GM23338 (cell line): ENCODE measurements around the gene CMTR1. TPM values are rescaled to one million over a fixed set of nuclear protein-coding genes. Genes with fewer than 3 reads are reported as not detected.

Experiments
- ATAC-seq: fragments of 200-7000 bp; cut with Tn5 transposase; 3 replicates; pipeline ENCODE4 v1.9.1; 2020
- DNase-seq: peaks from one replicate; pipeline ENCODE4 v3.0.0-alpha.2; 2015; ENCODE audit warnings: low spot score
- H2AFZ ChIP-seq: fragments of 200-600 bp; sonication (generic); 2 replicates; pipeline ENCODE4 v1.8.0; 2016; ENCODE audit warnings: antibody characterized with exemption, mild to moderate bottlenecking, moderate library complexity
- H3F3A ChIP-seq: fragments of 200-600 bp; sonication (generic); replicated peaks from 2 replicates; pipeline ENCODE4 v1.8.0; 2017; ENCODE audit warnings: antibody characterized with exemption, mixed run types, low read depth
- H3K27ac ChIP-seq: fragments of 200-600 bp; sonication (generic); 2 replicates; pipeline ENCODE4 v1.6.1; 2016; ENCODE audit warnings: low read depth
- H3K27me3 ChIP-seq: fragments of 200-600 bp; sonication (generic); 2 replicates; pipeline ENCODE4 v1.8.0; 2016; ENCODE audit warnings: mild to moderate bottlenecking, mixed run types, moderate library complexity; ENCODE audit not compliant: insufficient read depth
- H3K36me3 ChIP-seq: fragments of 200-600 bp; sonication (generic); 2 replicates; pipeline ENCODE4 v1.8.0; 2016; ENCODE audit warnings: mild to moderate bottlenecking; ENCODE audit not compliant: insufficient read depth
- H3K4me1 ChIP-seq: fragments of 200-600 bp; sonication (generic); 2 replicates; pipeline ENCODE4 v1.8.0; 2016; ENCODE audit warnings: mild to moderate bottlenecking, moderate library complexity; ENCODE audit not compliant: insufficient read depth
- H3K4me2 ChIP-seq: fragments of 200-600 bp; sonication (generic); 2 replicates; pipeline ENCODE4 v1.7.1; 2017; ENCODE audit warnings: mixed run types
- H3K4me3 ChIP-seq: fragments of 200-600 bp; sonication (generic); 2 replicates; pipeline ENCODE4 v1.6.1; 2016; ENCODE audit warnings: mixed run types
- H3K79me2 ChIP-seq: fragments of 200-600 bp; sonication (generic); replicated peaks from 2 replicates; pipeline ENCODE4 v1.8.0; 2017; ENCODE audit warnings: mild to moderate bottlenecking; ENCODE audit not compliant: insufficient read depth
- H3K9me2 ChIP-seq: fragments of 200-600 bp; sonication (generic); 2 replicates; pipeline ENCODE4 v1.8.0; 2017; ENCODE audit not compliant: insufficient read depth
- H4K20me1 ChIP-seq: fragments of 200-600 bp; sonication (generic); replicated peaks from 2 replicates; pipeline ENCODE4 v1.8.0; 2017; ENCODE audit warnings: mild to moderate bottlenecking; ENCODE audit not compliant: insufficient read depth
- H3K27ac Mint-ChIP-seq: 2 replicates; pipeline ENCODE4 v1.8.0; 2020; ENCODE audit warnings: inconsistent platforms, mild to moderate bottlenecking, moderate library complexity, mixed read lengths
- H3K27me3 Mint-ChIP-seq: 3 replicates; pipeline ENCODE4 v1.8.0; 2022; ENCODE audit warnings: low read depth, mild to moderate bottlenecking, moderate library complexity, mixed read lengths, inconsistent platforms; ENCODE audit not compliant: insufficient read depth, poor library complexity
- H3K36me3 Mint-ChIP-seq: 3 replicates; pipeline ENCODE4 v1.8.0; 2021; ENCODE audit warnings: low read depth, mild to moderate bottlenecking, inconsistent platforms, moderate library complexity, mixed read lengths
- H3K4me1 Mint-ChIP-seq: 3 replicates; pipeline ENCODE4 v1.8.0; 2020; ENCODE audit warnings: mild to moderate bottlenecking, inconsistent platforms, mixed read lengths
- H3K4me3 Mint-ChIP-seq: 3 replicates; pipeline ENCODE4 v1.8.0; 2021; ENCODE audit warnings: moderate library complexity, mild to moderate bottlenecking, inconsistent platforms, mixed read lengths
- H3K9me3 Mint-ChIP-seq: 3 replicates; pipeline ENCODE4 v1.8.0; 2020; ENCODE audit warnings: moderate library complexity, mild to moderate bottlenecking, inconsistent platforms, mixed read lengths
- EZH2phosphoT487 ChIP-seq: fragments of 200-600 bp; sonication (generic); IDR thresholded peaks from one replicate; pipeline ENCODE4 v1.8.1; 2018; ENCODE audit warnings: antibody characterized with exemption; ENCODE audit not compliant: unreplicated experiment
- JUNB ChIP-seq: IDR thresholded peaks from one replicate; pipeline ENCODE4 v1.6.1; 2016; ENCODE audit warnings: antibody characterized with exemption; ENCODE audit not compliant: unreplicated experiment
- REST ChIP-seq: IDR thresholded peaks from one replicate; pipeline ENCODE4 v1.6.1; 2018; ENCODE audit warnings: antibody characterized with exemption; ENCODE audit not compliant: unreplicated experiment
- ZNF114 ChIP-seq: fragments of 250-450 bp; sonication (Bioruptor Pico); IDR thresholded peaks from 2 replicates; pipeline ENCODE4 v1.5.0; 2020; ENCODE audit warnings: mild to moderate bottlenecking, moderate library complexity
- ZNF331 ChIP-seq: fragments of 250-450 bp; sonication (Bioruptor Pico); IDR thresholded peaks from 2 replicates; pipeline ENCODE4 v1.5.0; 2020; ENCODE audit warnings: low read depth, mild to moderate bottlenecking, moderate library complexity
- ZNF462 ChIP-seq: fragments of 250-450 bp; sonication (Bioruptor Pico); IDR thresholded peaks from 2 replicates; pipeline ENCODE4 v1.5.0; 2020; ENCODE audit warnings: mild to moderate bottlenecking, moderate library complexity
- polyA plus RNA-seq: library from polyadenylated mRNA; unstranded; fragments of >200 nt; fragmentation: Nextera tagmentation; extraction: Ambion mirVana; gene quantifications from 2 replicates; pipeline ENCODE4 v1.2.1, GENCODE V29; 2016
- total RNA-seq: library from RNA; depleted of rRNA; stranded (reverse); fragments of >200 nt; shearing (Covaris generic); gene quantifications from 2 replicates; pipeline ENCODE4 v1.2.3, GENCODE V29; 2014

Gene CMTR1
- total and polyA plus RNA-seq, 2 experiments from 2014 or later = 7.3 to 36.4 TPM

GRCh38 chr6:37496951-37497885 lies 64.2 kb downstream of the CMTR1 start:
- Histone ChIP-seq H3K4me1 (peaks cover 18% of the 10 kb centered on the region), H3F3A (0 out of 2 replicates have a peak, but pooled peaks cover 3% of the 10 kb centered on the region), H3K4me3 (no peak overlapping the region), H3K9me2 (no peaks in the 10 kb centered on the region), H3K36me3 (no peaks in the 10 kb centered on the region), H3K4me2 (no peak overlapping the region), H4K20me1 (no peaks in the 10 kb centered on the region), H3K27ac (no peak overlapping the region), H2AFZ (no peak overlapping the region), H3K27me3 (no peaks in the 10 kb centered on the region), H3K79me2 (no peaks in the 10 kb centered on the region)
- H3K4me1 Mint-ChIP-seq = peaks cover 37% of the 10 kb centered on the region
- DNase-seq (no peak), ATAC-seq (no peak)
- no peak overlapping the region for H3K4me3 Mint-ChIP-seq
- TF ChIP-seq REST (no peak), JUNB (no peak), ZNF462 (no peak), ZNF114 (no peak), EZH2phosphoT487 (no peak), ZNF331 (CRISPR knock-in tag) (no peak)
- H3K27ac Mint-ChIP-seq = no peak overlapping the region
- H3K9me3 Mint-ChIP-seq = peaks cover 2% of the 10 kb centered on the region; the same call in 1 of the 3 replicates
- H3K27me3 Mint-ChIP-seq = peaks cover 22% of the 10 kb centered on the region
- no peaks in the 10 kb centered on the region for H3K36me3 Mint-ChIP-seq
